Adrenal gland (tissue), 5 donors: Measurements from ENCODE around the gene CDO1.

Source experiments
- POLR2A ChIP-seq, 2 donors: fragments of 450-650 bp; IDR thresholded peaks; one replicate each; pipeline ENCODE4 v1.6.1; 2017; ENCODE audit warnings: antibody characterized with exemption in 2 of 2, mild to moderate bottlenecking in 2 of 2, moderate library complexity in 1 of 2
- TF ChIP-seq, protein P1 (sequence below), 6 experiments: fragments of 450-650 bp in 4 of 6; fragments of 200-600 bp in 2 of 6; sonication (generic) in 1 of 6; IDR thresholded peaks; 1 replicate in 5 of 6; 2 replicates in 1 of 6; pipeline versions ENCODE4 v1.5.1 to v1.8.0; 2016 to 2021; ENCODE audit warnings: antibody characterized with exemption in 6 of 6, mild to moderate bottlenecking in 2 of 6, moderate library complexity in 1 of 6
- donor health status: DM: no; HTN: no; CAD: no.

GRCh38 chr5:115831163-115831768 is 14.8 kb upstream of the CDO1 start:
- TF ChIP-seq, protein P1, sequence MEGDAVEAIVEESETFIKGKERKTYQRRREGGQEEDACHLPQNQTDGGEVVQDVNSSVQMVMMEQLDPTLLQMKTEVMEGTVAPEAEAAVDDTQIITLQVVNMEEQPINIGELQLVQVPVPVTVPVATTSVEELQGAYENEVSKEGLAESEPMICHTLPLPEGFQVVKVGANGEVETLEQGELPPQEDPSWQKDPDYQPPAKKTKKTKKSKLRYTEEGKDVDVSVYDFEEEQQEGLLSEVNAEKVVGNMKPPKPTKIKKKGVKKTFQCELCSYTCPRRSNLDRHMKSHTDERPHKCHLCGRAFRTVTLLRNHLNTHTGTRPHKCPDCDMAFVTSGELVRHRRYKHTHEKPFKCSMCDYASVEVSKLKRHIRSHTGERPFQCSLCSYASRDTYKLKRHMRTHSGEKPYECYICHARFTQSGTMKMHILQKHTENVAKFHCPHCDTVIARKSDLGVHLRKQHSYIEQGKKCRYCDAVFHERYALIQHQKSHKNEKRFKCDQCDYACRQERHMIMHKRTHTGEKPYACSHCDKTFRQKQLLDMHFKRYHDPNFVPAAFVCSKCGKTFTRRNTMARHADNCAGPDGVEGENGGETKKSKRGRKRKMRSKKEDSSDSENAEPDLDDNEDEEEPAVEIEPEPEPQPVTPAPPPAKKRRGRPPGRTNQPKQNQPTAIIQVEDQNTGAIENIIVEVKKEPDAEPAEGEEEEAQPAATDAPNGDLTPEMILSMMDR (IDR thresholded peaks at IDR 0.05) = peak; percentile 57 to 74 (median 64)
- no peak for TF ChIP-seq POLR2A (IDR thresholded peaks at IDR 0.05)
